HG03139 (cell line): ENCODE results near the gene AKAP13.
"Not testable (repeated sequence)": the region's sequence is repeated elsewhere in the genome, so short reads cannot be mapped to it uniquely, and the experiment has no call there.

ENCODE experiments used
- ATAC-seq: cut with Tn5 transposase; IDR thresholded peaks from one replicate; pipeline ENCODE4 v1.9.1; 2021; ENCODE audit not compliant: unreplicated experiment

Gene AKAP13

DNA sequence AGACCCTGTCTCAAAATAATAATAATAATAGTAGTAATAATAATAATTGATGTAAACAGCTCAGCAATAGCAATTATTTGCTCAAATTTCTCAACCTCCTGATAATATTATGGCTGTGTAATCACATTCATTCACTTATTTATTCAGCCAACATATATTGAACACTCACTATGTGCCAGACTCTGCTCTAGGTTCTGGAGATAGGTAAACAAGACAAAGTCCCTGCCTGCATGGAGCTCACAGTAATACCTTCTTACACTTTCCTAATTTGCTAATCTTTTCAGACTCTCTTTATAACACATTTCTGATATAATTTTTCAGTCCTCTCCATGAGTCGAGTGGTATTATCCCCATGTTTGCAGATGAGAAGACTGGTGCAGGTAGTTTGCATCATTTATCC is 276.7 kb downstream of the AKAP13 start:
- ATAC-seq = no peak

- ATAC-seq = no peak
Measured at GRCh38 chr15:85658816-85659215, 278.4 kb downstream of the AKAP13 start.

- ATAC-seq = no peak
Measured at GRCh38 chr15:85661859-85662258, 281.5 kb downstream of the AKAP13 start.

GRCh38 chr15:85665677-85666076 is 285.3 kb downstream of the AKAP13 start:
- ATAC-seq = not testable (repeated sequence)

- peak; percentile 89 for ATAC-seq
Measured at GRCh38 chr15:85667491-85668424, 287.4 kb downstream of the AKAP13 start.

GRCh38 chr15:85671156-85671555 is 290.8 kb downstream of the AKAP13 start:
- no peak for ATAC-seq

DNA sequence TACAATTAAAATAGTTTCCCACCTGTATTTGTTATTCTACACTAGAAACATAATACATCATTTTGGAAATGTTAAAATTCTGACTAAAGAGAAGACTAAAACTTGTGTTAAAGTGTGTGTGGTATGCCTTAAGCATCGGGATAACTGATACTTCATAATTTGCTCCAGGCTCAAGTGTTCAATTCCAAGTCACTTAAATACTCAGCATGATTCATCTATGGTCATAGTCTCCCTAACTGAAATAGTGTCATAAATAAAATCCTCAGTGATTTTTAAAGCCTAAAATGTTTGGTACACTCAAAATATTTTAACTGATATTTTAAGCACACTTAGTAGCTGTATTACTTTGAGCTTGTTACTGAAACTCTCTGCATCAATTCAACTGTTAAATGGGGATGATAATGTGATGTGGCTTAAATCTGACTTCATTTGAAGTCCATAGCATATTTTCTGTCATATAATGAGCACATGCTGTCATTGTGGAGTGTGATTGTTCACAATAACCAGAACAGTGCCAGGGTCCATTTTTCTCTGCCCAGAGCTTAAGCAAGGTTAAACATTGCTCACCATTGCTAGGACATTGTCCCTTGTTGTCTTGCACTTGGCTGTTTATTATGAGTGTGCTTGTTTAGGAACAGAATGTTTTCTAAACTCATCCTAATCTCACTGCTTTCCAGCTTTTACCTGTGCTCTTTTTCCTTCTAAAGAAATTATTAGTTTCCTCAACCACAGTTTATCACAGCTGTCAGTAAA is 292.1 kb downstream of the AKAP13 start:
- ATAC-seq = no peak

GRCh38 chr15:85673326-85673725 is 292.9 kb downstream of the AKAP13 start:
- no peak for ATAC-seq

DNA sequence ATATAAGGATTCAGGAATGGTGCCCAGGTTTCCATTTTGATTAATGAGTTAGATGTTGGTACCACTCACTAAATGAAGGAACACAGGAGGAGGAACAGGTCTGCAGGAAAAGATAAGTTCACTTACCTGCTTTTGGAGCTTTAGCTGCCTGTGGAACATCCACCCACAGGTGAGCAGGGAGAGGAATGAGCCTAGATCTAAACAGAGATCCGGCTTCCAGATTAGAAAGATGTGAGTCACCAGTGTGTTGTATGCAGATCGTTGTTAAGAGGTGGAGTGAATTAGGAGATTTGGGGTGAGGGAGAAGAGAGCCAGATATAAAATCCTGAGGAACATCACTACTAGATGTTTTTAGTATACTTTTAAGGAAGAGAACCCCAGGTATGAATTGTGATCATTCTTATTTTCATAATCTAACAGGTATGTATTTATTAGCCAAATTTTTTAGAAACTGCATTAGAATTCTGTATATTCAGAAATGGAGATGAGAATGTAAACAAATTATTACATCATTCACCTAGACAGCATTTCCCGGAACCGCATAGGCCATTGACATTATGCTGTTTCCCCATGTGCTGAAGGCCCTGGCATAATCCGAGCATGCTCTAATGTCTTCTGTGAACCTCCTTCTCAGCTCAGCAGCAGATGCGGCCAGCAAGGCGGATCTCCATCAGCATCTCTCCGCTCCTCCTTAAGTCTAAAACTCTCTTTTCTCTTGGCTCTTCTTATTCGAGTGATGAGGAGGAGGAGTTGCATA is 296.1 kb downstream of the AKAP13 start:
- no peak for ATAC-seq

DNA sequence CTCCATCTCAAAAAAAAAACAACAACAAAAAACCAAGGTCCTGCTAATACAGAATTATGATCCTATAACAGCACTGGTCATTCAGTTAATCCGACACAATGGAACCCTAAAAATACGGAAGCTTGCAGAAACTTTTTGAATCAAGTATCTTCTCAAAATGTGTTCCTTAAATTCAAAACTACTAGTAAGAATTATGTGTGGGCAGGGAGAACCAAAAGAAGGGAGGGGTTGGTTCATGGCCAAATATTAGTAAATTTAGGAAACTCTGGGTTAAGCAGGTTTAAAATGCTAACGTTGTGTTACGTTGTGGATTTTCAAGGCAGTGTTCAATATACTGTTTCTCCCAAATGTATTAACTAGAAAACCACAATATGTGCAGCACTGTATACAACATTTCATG is 298.8 kb downstream of the AKAP13 start:
- ATAC-seq = no peak

DNA sequence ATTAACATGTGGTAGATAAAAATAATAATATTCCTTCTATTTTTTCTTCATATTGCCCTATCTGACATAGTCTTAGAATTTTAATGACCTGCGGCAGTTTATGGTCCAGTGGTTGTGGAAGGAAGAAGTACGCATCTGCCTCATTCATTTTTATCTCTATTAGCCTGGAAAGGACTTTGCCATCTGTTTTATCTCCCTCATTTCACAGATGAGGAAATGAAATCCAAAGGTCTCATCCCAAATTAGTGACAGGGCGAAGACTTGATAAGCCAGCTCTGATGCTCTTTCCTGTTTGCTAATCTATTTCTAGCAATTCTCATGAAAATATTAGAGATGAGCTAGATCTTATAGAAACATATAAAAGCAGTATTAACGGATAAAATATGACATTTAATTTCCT is 301.0 kb downstream of the AKAP13 start:
- ATAC-seq = no peak

DNA sequence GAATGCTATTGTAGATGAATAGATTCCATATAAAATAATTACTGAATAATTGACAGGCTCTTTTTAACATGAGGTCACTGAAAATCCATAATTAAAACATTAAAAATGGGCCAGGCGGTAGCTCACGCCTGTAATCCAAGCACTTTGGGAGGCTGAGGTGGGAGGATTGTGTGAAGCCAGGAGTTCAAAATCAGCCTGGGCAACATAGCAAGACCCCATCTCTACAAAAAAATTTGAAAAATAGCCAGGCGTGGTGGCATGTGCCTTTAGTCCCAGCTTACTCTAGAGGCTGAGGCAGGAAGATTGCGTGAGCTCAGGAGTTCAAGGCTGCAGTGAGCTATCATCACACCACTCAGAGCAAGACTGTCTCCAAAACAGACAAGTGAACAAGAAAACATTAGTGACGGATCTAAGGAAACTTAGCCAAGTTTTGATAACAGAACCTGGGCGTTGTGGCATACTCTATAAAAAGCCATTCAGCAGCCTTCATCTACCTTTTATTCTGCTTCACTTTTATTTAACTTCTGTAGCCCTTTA is 303.8 kb downstream of the AKAP13 start:
- no peak for ATAC-seq

GRCh38 chr15:85685356-85685755 is 305.0 kb downstream of the AKAP13 start:
- no peak for ATAC-seq

DNA sequence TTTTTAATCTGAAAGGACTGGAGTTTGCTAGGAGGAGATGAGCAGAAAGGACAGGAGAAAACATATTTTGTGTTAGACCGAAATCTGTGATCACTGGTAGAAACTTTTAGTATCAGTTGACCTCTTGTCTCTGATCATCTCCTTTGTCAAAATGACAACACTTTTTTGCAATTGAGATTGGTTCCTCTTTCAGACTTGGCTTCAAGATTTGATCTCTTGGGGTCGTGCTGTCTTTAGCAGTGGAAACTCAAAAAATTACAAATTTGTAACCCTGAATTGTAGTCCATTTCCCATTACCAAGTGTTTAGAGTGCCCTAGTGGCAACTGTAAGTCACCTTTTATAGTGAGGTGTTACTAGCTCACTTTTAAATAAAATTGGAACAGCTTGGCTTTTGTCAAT is 306.9 kb downstream of the AKAP13 start:
- ATAC-seq = no peak

GRCh38 chr15:85688711-85689110 is 308.3 kb downstream of the AKAP13 start:
- ATAC-seq = no peak

DNA sequence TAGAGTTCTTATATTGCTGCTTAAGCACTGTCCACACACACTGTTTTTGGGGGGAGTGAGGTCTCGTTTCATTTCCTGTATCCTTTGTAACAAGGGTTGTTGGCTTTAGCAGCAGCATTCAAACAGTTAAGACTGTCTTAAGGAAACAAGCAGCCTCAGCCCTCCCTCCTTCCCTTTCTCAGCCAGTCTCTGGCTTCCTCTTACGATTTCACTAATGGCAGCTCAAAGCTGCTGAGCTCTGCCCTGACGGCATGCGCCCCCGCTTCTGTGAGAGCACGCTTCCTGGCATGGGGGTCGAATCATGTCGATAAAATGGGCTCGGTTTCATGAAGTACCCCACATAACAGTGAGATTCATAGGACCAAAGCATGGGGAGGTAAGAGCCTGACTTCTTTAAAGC is 309.3 kb downstream of the AKAP13 start:
- ATAC-seq = peak; percentile 36

DNA sequence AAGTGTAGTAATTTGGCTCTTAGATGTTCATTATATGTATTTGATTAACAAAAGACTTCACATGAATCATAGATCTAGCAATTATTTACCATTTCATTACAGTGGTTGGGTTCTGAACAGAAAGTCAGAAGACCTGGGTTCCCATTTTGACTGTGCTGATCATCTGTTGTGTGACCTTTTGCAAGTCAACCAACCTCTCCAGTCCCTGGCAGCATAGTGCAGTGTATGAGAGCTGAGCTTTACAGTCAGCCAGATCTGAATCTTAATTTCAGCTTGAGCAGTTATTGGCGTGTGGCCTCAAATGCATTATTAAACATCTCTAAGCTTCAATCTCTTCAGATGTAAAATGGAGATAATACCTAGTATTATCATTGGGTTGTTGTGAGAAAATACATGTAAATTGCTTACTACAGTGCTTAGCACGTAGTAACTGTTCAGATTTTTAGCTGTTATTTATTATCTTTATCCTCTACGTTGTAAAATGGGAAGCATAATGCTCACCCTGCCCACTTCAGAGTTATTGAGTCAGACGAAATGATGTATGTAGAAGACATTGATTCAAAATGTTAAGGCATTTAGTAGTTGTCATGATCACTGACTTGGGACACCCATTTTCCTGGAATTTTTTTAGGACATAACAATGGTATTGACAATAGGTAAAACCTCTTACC is 310.3 kb downstream of the AKAP13 start:
- peak; percentile 44 for ATAC-seq

DNA sequence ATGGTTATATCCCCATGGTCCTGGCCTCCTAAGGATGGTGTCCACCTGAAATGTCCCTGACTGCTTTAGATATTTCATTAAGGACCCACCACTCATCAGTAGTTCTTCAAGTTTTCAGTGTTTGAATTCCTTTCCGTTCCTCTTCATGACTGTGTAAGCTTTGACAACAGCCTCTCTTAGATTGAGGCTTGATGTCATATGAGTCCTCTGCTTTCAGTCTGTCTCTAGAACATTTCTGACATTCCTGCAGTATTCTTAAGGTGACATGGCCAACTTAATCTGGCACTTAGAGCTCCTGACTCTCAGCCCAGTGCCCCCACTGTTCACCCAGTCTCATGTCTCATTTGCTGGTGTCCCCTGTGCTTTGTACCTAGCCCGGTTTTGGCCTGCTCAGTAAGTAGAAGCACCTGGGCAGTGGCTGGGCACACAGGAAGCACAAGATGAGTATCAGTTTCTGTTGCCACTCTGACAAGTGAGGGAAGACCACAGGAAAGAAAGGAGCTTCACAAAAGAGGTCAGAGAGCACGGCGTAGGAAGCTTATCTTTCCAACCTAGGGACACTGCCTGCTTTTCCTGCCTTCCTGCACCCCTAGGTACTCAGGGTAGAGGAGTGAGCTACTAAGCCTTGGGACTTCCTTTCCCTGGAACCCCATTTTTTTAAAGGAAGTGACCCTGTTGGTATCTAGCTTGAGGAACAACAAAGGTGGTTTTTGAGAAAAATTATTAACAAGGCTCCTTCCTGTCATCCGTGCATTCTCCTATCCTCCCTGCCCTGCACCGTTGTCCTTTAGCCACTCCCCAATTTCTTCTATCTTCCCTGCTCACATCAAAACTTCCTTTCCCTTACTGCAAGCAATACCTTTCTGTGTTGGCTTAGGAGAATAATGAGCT is 311.2 kb downstream of the AKAP13 start:
- ATAC-seq = peak; percentile 52

DNA sequence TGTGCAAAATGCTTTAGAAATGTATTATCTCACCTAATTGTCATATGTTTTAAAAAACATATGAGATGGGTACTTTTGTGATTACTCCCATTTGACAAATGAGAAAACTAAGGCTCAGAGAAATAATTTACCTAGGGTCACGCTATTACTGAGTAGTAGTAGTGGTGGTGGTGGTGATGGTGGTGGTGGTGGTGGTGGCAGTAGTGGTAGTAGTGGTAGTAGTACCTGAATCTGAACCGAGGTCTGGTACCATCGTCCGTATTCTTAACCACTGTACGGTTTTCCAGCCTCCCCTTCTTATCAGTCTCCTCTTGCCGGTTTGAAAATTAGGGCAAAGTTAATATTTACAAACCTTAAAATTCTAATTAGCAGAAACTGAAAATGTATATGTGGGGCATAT is 311.9 kb downstream of the AKAP13 start:
- ATAC-seq = no peak

DNA sequence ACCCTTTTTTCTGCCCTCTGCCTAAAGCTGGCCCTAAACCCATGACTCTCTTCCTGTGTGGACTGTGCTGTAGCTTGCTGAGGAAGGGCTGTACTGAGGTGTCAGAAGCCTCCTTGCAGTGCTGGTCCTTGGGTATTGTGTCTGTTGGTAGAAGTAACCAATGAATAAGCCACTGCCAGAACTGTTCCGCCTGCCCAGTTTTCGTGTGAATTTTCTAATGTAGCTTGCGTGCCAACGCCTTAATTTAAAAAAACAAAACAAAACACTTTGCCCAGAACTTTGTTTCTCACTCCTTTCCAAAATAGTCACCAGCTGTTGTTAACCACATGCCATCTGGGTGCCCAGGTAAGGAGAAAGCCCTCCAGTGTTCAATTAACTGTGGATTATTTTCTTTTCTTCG is 312.5 kb downstream of the AKAP13 start:
- ATAC-seq = peak; percentile 30
